PC-3 (cell line): ENCODE measurements around the gene SLC44A1.

ENCODE experiments used
- EZH2 ChIP-seq: fragments of 300-600 bp; sonication (generic); IDR thresholded peaks from one replicate; pipeline ENCODE4 v1.6.1; 2017; ENCODE audit warnings: antibody characterized with exemption, mild to moderate bottlenecking, low read length; ENCODE audit not compliant: unreplicated experiment
- EZH2phosphoT487 ChIP-seq: fragments of 300-600 bp; sonication (generic); IDR thresholded peaks from 2 replicates; pipeline ENCODE4 v1.6.1; 2018; ENCODE audit warnings: mild to moderate bottlenecking, antibody characterized with exemption, low read length, borderline replicate concordance
- TF ChIP-seq, protein P1 (sequence below): fragments of 300-600 bp; sonication (generic); conservative IDR thresholded peaks from 2 replicates; pipeline ENCODE4 v1.5.1; 2017; ENCODE audit warnings: antibody characterized with exemption, low read depth, mild to moderate bottlenecking, low read length

DNA sequence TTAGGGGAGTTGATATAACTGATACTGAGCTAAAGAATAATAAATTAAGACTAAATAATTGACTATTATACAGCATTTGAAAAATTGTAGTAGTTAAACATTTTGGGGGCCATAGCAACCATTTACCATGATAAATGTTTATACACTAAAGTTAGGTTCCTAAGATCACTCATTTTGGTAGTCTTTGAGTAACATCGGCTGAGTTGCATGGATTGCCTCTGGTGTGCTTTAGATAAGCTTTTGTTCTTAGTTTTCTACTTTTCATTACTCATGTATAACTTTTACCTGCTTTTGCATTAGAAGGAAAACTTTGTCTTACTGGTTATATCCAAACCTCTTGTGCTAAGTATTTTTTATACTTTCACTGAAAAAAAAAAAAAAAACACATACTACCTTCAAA lies 101.2 kb downstream of the SLC44A1 start:
- TF ChIP-seq, protein P1, sequence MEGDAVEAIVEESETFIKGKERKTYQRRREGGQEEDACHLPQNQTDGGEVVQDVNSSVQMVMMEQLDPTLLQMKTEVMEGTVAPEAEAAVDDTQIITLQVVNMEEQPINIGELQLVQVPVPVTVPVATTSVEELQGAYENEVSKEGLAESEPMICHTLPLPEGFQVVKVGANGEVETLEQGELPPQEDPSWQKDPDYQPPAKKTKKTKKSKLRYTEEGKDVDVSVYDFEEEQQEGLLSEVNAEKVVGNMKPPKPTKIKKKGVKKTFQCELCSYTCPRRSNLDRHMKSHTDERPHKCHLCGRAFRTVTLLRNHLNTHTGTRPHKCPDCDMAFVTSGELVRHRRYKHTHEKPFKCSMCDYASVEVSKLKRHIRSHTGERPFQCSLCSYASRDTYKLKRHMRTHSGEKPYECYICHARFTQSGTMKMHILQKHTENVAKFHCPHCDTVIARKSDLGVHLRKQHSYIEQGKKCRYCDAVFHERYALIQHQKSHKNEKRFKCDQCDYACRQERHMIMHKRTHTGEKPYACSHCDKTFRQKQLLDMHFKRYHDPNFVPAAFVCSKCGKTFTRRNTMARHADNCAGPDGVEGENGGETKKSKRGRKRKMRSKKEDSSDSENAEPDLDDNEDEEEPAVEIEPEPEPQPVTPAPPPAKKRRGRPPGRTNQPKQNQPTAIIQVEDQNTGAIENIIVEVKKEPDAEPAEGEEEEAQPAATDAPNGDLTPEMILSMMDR, result no peak
- TF ChIP-seq EZH2, result no peak
- no peak for TF ChIP-seq EZH2phosphoT487
